ENCODE results near the gene SCUBE3.

- TF ChIP-seq, protein P1, sequence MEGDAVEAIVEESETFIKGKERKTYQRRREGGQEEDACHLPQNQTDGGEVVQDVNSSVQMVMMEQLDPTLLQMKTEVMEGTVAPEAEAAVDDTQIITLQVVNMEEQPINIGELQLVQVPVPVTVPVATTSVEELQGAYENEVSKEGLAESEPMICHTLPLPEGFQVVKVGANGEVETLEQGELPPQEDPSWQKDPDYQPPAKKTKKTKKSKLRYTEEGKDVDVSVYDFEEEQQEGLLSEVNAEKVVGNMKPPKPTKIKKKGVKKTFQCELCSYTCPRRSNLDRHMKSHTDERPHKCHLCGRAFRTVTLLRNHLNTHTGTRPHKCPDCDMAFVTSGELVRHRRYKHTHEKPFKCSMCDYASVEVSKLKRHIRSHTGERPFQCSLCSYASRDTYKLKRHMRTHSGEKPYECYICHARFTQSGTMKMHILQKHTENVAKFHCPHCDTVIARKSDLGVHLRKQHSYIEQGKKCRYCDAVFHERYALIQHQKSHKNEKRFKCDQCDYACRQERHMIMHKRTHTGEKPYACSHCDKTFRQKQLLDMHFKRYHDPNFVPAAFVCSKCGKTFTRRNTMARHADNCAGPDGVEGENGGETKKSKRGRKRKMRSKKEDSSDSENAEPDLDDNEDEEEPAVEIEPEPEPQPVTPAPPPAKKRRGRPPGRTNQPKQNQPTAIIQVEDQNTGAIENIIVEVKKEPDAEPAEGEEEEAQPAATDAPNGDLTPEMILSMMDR (IDR thresholded peaks at IDR 0.05), result no peak
- TF ChIP-seq POLR2A (IDR thresholded peaks at IDR 0.05), result no peak
- TF ChIP-seq POLR2AphosphoS5 (IDR thresholded peaks at IDR 0.05), result no peak
Measured at GRCh38 chr6:35190306-35190705, 23.4 kb upstream of the SCUBE3 start.

Measured in prostate gland (tissue), 2 donors.